ENCODE results near the gene POGLUT3. TPM values are rescaled to one million over a fixed set of nuclear protein-coding genes. Genes with fewer than 3 reads are reported as not detected.

Gene POGLUT3
- total and polyA plus RNA-seq, 12 donors, result 7.6 to 29.9 (median 19.2) TPM

DNA sequence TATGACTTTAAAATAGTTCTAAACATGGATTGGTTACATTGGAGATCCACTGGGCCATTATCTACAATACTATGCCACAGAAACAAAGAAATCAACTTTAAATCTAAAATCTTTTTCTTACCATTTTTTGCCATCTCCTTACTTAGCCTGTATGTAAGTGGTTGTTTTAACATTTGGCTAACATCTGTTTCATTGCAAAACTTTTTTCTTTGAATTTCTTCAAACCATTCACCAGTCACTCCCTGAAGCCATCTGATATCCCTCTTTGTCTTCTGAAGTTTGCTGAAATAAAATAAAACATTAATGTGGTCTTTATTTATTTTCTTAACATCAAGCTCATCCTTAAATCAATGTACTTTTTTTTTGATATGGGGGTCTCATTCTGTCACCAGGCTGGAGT lies 43.3 kb upstream of the POGLUT3 start:
- Histone ChIP-seq H3K4me3 (no peak overlapping the region), H3K27ac (no peak overlapping the region), H3K27me3 (no peaks in the 10 kb centered on the region), H3K36me3 (replicated peaks in 1 of 2) (no peaks in the 10 kb centered on the region), H3K9me3 (replicated peaks in 1 of 3) (no peaks in the 10 kb centered on the region), H3K4me1 (replicated peaks in 1 of 2) (no peaks in the 10 kb centered on the region)
- TF ChIP-seq CTCF (IDR thresholded peaks at IDR 0.05) (no peak), POLR2A (IDR thresholded peaks at IDR 0.05) (no peak)
- no peak for DNase-seq
- intact Hi-C loops (cut with DNase I), result no loop called here

GRCh38 chr11:108538502-108538901 lies 40.3 kb upstream of the POGLUT3 start:
- Histone ChIP-seq H3K36me3 (replicated peaks in 1 of 2) (no peaks in the 10 kb centered on the region), H3K27me3 (no peaks in the 10 kb centered on the region), H3K9me3 (replicated peaks in 1 of 3) (no peaks in the 10 kb centered on the region), H3K4me1 (replicated peaks in 1 of 2) (no peaks in the 10 kb centered on the region), H3K27ac (no peak overlapping the region), H3K4me3 (no peak overlapping the region)
- 76 to 83% (median 79%) methylated on average over 4 of the region's 4 CpGs for WGBS, 4 donors
- DNase-seq, result no peak
- TF ChIP-seq CTCF (IDR thresholded peaks at IDR 0.05) (no peak), POLR2A (IDR thresholded peaks at IDR 0.05) (no peak)
- intact Hi-C loops (cut with DNase I), result no loop called here

DNA sequence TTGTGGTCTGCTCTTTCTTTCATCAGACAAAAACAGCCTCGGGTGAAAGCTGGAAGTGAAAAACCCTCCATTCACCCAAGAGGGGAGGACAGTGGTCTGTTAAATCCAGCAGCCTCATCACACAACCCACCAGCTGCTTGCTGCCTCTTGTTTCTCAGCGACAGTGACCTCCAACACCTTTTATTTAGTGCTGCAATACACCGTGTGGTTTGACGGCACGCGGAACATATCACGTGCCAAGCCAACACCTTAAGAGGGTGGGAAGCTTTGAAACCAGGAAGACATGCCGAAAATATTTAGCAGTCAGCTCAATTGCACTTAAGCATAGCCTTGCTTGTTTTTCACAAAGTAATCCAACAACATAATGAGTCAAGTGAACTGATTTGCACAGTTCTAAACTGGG lies 39.8 kb upstream of the POGLUT3 start:
- intact Hi-C loops (cut with DNase I), result no loop called here
- Histone ChIP-seq H3K4me3 (no peak overlapping the region), H3K9me3 (replicated peaks in 1 of 3) (no peaks in the 10 kb centered on the region), H3K27me3 (no peaks in the 10 kb centered on the region), H3K27ac (no peak overlapping the region), H3K36me3 (replicated peaks in 1 of 2) (no peaks in the 10 kb centered on the region), H3K4me1 (replicated peaks in 1 of 2) (no peaks in the 10 kb centered on the region)
- 50 to 62% (median 53%) methylated on average over 8 of the region's 8 CpGs for WGBS, 4 donors
- TF ChIP-seq CTCF (IDR thresholded peaks at IDR 0.05) (no peak), POLR2A (IDR thresholded peaks at IDR 0.05) (no peak)
- no peak for DNase-seq

GRCh38 chr11:108536783-108537182 lies 38.6 kb upstream of the POGLUT3 start:
- DNase-seq, result no peak
- Histone ChIP-seq H3K27me3 (no peaks in the 10 kb centered on the region), H3K4me3 (no peak overlapping the region), H3K36me3 (replicated peaks in 1 of 2) (no peaks in the 10 kb centered on the region), H3K27ac (no peak overlapping the region), H3K4me1 (replicated peaks in 1 of 2) (no peaks in the 10 kb centered on the region), H3K9me3 (replicated peaks in 1 of 3) (no peaks in the 10 kb centered on the region)
- WGBS, 4 donors, result 77 to 85% (median 80%) methylated on average over 5 of the region's 5 CpGs
- intact Hi-C loops (cut with DNase I), result no loop called here
- TF ChIP-seq POLR2A (IDR thresholded peaks at IDR 0.05) (no peak), CTCF (IDR thresholded peaks at IDR 0.05) (no peak)
